Measurements from ENCODE around the gene MORF4L2. TPM values are rescaled to one million over a fixed set of nuclear protein-coding genes. Genes with fewer than 3 reads are reported as not detected.

MORF4L2 gene
- total RNA-seq (100 to 1,000 TPM; 214 to 399 TPM), polyA plus RNA-seq (100 to 1,000 TPM; 651 to 791 TPM)
- long read RNA-seq, donor 1, transcript MORF4L2-203 (4 exons, 1,983 nt): minor isoform, 42 of 376 reads
- long read RNA-seq, donor 1, transcript MORF4L2-206 (4 exons, 1,965 nt): minor isoform, 46 of 376 reads
- long read RNA-seq, donor 1, transcript MORF4L2-215 (4 exons, 451 nt): major isoform, 113 of 376 reads
- long read RNA-seq, donor 1, transcript MORF4L2-201 (4 exons, 1,824 nt): minor isoform, 39 of 376 reads
- long read RNA-seq, donor 1, partial matches to known transcripts: 53 of 376 reads
- long read RNA-seq, donor 1, other reads (novel, unspliced or antisense): 46 of 376 reads
- long read RNA-seq, donor 2, transcript MORF4L2-203 (4 exons, 1,983 nt): minor isoform, 5 of 52 reads
- long read RNA-seq, donor 2, transcript MORF4L2-201 (4 exons, 1,824 nt): minor isoform, 10 of 52 reads
- long read RNA-seq, donor 2, transcript MORF4L2-215 (4 exons, 451 nt): major isoform, 12 of 52 reads
- long read RNA-seq, donor 2, partial matches to known transcripts: 1 of 52 reads
- long read RNA-seq, donor 2, other reads (novel, unspliced or antisense): 16 of 52 reads

GRCh38 chrX:103686199-103687072 is at the start of gene MORF4L2:
Gene MORF4L2 (minus strand): TSS chrX:103686699. CDS start chrX:103677027, 9,672 bp downstream.
- H3K27me3 ChIP-seq (ENCODE audit: control insufficient read depth in 1 of 2, insufficient read depth in 2 of 2, low read length in 1 of 2): no peaks in the 10 kb centered on the region
- peak within 1 kb of the TSS; percentile 49 to 90 for H3K4me3 ChIP-seq (ENCODE audit: low read length in 2 of 2)
- peak; percentile 92 to 94 for DNase-seq
- peak; percentile 92 for ATAC-seq (ENCODE audit: low FRiP score)
- H3K36me3 ChIP-seq (ENCODE audit: control insufficient read depth in 1 of 2, insufficient read depth in 2 of 2, low read length in 1 of 2): peaks cover 0 to 2% of the 10 kb centered on the region in 2 donors
- WGBS, 2 donors: 0 to 28% methylated on average over 37 of the region's 37 CpGs
- no peaks in the 10 kb centered on the region for H3K9me3 ChIP-seq (ENCODE audit: control insufficient read depth, low read length)
- H3K4me1 ChIP-seq (ENCODE audit: control insufficient read depth in 1 of 2, insufficient read depth in 2 of 2, low read length in 2 of 2): no peaks in the 10 kb centered on the region
- intact Hi-C loops (cut with DNase I): loop anchor here (2.0 to 5.0 kb wide), 3 partner anchors 131 to 156 kb away; no protein-coding TSS in a partner anchor
- H3K27ac ChIP-seq (ENCODE audit: low read depth in 1 of 2, low read length in 2 of 2): peak within 1 kb of the TSS in 1 of 2 donors; percentile 99

- 68 to 82% methylated on average over 4 of the region's 4 CpGs for WGBS, 2 donors
- intact Hi-C loops (cut with DNase I): no loop called here
- H3K36me3 ChIP-seq (ENCODE audit: control insufficient read depth in 1 of 2, insufficient read depth in 2 of 2, low read length in 1 of 2): no peaks in the 10 kb centered on the region
- H3K27ac ChIP-seq (ENCODE audit: low read depth in 1 of 2, low read length in 2 of 2): no peak overlapping the region
- no peak for ATAC-seq (ENCODE audit: low FRiP score)
- no peak for DNase-seq
- no peaks in the 10 kb centered on the region for H3K9me3 ChIP-seq (ENCODE audit: control insufficient read depth, low read length)
- no peak overlapping the region for H3K4me3 ChIP-seq (ENCODE audit: low read length in 2 of 2)
- no peaks in the 10 kb centered on the region for H3K27me3 ChIP-seq (ENCODE audit: control insufficient read depth in 1 of 2, insufficient read depth in 2 of 2, low read length in 1 of 2)
- peaks cover 0 to 2% of the 10 kb centered on the region in 2 donors for H3K4me1 ChIP-seq (ENCODE audit: control insufficient read depth in 1 of 2, insufficient read depth in 2 of 2, low read length in 2 of 2)
Measured at GRCh38 chrX:103734125-103734760, 47.7 kb upstream of the MORF4L2 start.

GRCh38 chrX:103733017-103733416 is 46.5 kb upstream of the MORF4L2 start:
- Histone ChIP-seq H3K4me3 (ENCODE audit: low read length in 2 of 2) (no peak overlapping the region), H3K36me3 (ENCODE audit: control insufficient read depth in 1 of 2, insufficient read depth in 2 of 2, low read length in 1 of 2) (no peaks in the 10 kb centered on the region)

GRCh38 chrX:103730796-103731493 is 44.4 kb upstream of the MORF4L2 start:
- Histone ChIP-seq H3K36me3 (ENCODE audit: control insufficient read depth in 1 of 2, insufficient read depth in 2 of 2, low read length in 1 of 2) (no peaks in the 10 kb centered on the region), H3K27ac (ENCODE audit: low read depth in 1 of 2, low read length in 2 of 2) (peak overlapping the region in 1 of 2 donors; percentile 8), H3K4me3 (ENCODE audit: low read length in 2 of 2) (no peak overlapping the region), H3K4me1 (ENCODE audit: control insufficient read depth in 1 of 2, insufficient read depth in 2 of 2, low read length in 2 of 2) (peaks cover 0 to 2% of the 10 kb centered on the region in 2 donors), H3K27me3 (ENCODE audit: control insufficient read depth in 1 of 2, insufficient read depth in 2 of 2, low read length in 1 of 2) (no peaks in the 10 kb centered on the region), H3K9me3 (ENCODE audit: control insufficient read depth, low read length) (no peaks in the 10 kb centered on the region)
- intact Hi-C loops (cut with DNase I): no loop called here
- DNase-seq (no peak), ATAC-seq (ENCODE audit: low FRiP score) (no peak)
- 12 to 34% methylated on average over 8 of the region's 8 CpGs for WGBS, 2 donors

More at GRCh38 chrX:103733017-103733416, 46.5 kb upstream of the MORF4L2 start:
- 92 to 98% methylated on average over 1 of the region's 1 CpG for WGBS, 2 donors
- H3K9me3 ChIP-seq (ENCODE audit: control insufficient read depth, low read length): no peaks in the 10 kb centered on the region
- intact Hi-C loops (cut with DNase I): no loop called here
- H3K27me3 ChIP-seq (ENCODE audit: control insufficient read depth in 1 of 2, insufficient read depth in 2 of 2, low read length in 1 of 2): no peaks in the 10 kb centered on the region
- H3K27ac ChIP-seq (ENCODE audit: low read depth in 1 of 2, low read length in 2 of 2): no peak overlapping the region
- H3K4me1 ChIP-seq (ENCODE audit: control insufficient read depth in 1 of 2, insufficient read depth in 2 of 2, low read length in 2 of 2): peaks cover 0 to 2% of the 10 kb centered on the region in 2 donors
- ATAC-seq (ENCODE audit: low FRiP score) (no peak), DNase-seq (no peak)

- 62 to 67% methylated on average over 3 of the region's 3 CpGs for WGBS, 2 donors
- Histone ChIP-seq H3K4me3 (ENCODE audit: low read length in 2 of 2) (no peak overlapping the region), H3K27ac (ENCODE audit: low read depth in 1 of 2, low read length in 2 of 2) (no peak overlapping the region), H3K36me3 (ENCODE audit: control insufficient read depth in 1 of 2, insufficient read depth in 2 of 2, low read length in 1 of 2) (no peaks in the 10 kb centered on the region), H3K9me3 (ENCODE audit: control insufficient read depth, low read length) (no peaks in the 10 kb centered on the region), H3K4me1 (ENCODE audit: control insufficient read depth in 1 of 2, insufficient read depth in 2 of 2, low read length in 2 of 2) (peaks cover 0 to 2% of the 10 kb centered on the region in 2 donors), H3K27me3 (ENCODE audit: control insufficient read depth in 1 of 2, insufficient read depth in 2 of 2, low read length in 1 of 2) (no peaks in the 10 kb centered on the region)
- DNase-seq (no peak), ATAC-seq (ENCODE audit: low FRiP score) (no peak)
- intact Hi-C loops (cut with DNase I): no loop called here
Measured at GRCh38 chrX:103730147-103730795, 43.8 kb upstream of the MORF4L2 start.

GRCh38 chrX:103729015-103729414 is 42.5 kb upstream of the MORF4L2 start:
- Histone ChIP-seq H3K4me3 (ENCODE audit: low read length in 2 of 2) (no peak overlapping the region), H3K27ac (ENCODE audit: low read depth in 1 of 2, low read length in 2 of 2) (no peak overlapping the region), H3K36me3 (ENCODE audit: control insufficient read depth in 1 of 2, insufficient read depth in 2 of 2, low read length in 1 of 2) (no peaks in the 10 kb centered on the region), H3K27me3 (ENCODE audit: control insufficient read depth in 1 of 2, insufficient read depth in 2 of 2, low read length in 1 of 2) (no peaks in the 10 kb centered on the region), H3K9me3 (ENCODE audit: control insufficient read depth, low read length) (no peaks in the 10 kb centered on the region), H3K4me1 (ENCODE audit: control insufficient read depth in 1 of 2, insufficient read depth in 2 of 2, low read length in 2 of 2) (peaks cover 0 to 2% of the 10 kb centered on the region in 2 donors)
- WGBS, 2 donors: 74 to 89% methylated on average over 5 of the region's 5 CpGs
- ATAC-seq (ENCODE audit: low FRiP score): no peak
- intact Hi-C loops (cut with DNase I): no loop called here
- DNase-seq: no peak

- H3K4me1 ChIP-seq (ENCODE audit: control insufficient read depth in 1 of 2, insufficient read depth in 2 of 2, low read length in 2 of 2): peaks cover 0 to 2% of the 10 kb centered on the region in 2 donors
- WGBS, 2 donors: 70 to 94% methylated on average over 4 of the region's 4 CpGs
- H3K36me3 ChIP-seq (ENCODE audit: control insufficient read depth in 1 of 2, insufficient read depth in 2 of 2, low read length in 1 of 2): no peaks in the 10 kb centered on the region
- H3K4me3 ChIP-seq (ENCODE audit: low read length in 2 of 2): no peak overlapping the region
- no peak overlapping the region for H3K27ac ChIP-seq (ENCODE audit: low read depth in 1 of 2, low read length in 2 of 2)
- DNase-seq (no peak), ATAC-seq (ENCODE audit: low FRiP score) (no peak)
- intact Hi-C loops (cut with DNase I): no loop called here
- no peaks in the 10 kb centered on the region for H3K9me3 ChIP-seq (ENCODE audit: control insufficient read depth, low read length)
- no peaks in the 10 kb centered on the region for H3K27me3 ChIP-seq (ENCODE audit: control insufficient read depth in 1 of 2, insufficient read depth in 2 of 2, low read length in 1 of 2)
Measured at GRCh38 chrX:103727115-103727514, 40.6 kb upstream of the MORF4L2 start.

All from aorta (tissue), 5 donors.